Stimulated activated CD8-positive, alpha-beta memory T cell treated with anti-CD3 and anti-CD28 coated beads, Interleukin-7, amount 100 ng/mL, for 4 hours (primary cell): ENCODE measurements around the gene PAGE2.
A peak's percentile ranks its signal among the peaks of the same experiment; 100 is the strongest.
"Not testable (repeated sequence)": the region's sequence is repeated elsewhere in the genome, so short reads cannot be mapped to it uniquely, and the experiment has no call there.

Experiments used
- DNase-seq, 2 donors: peaks; one replicate each; pipeline ENCODE4 v3.0.0-alpha.2; 2020; ENCODE audit warnings: low read depth in 2 of 2

PAGE2 gene, protein sequence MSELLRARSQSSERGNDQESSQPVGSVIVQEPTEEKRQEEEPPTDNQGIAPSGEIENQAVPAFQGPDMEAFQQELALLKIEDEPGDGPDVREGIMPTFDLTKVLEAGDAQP

DNA sequence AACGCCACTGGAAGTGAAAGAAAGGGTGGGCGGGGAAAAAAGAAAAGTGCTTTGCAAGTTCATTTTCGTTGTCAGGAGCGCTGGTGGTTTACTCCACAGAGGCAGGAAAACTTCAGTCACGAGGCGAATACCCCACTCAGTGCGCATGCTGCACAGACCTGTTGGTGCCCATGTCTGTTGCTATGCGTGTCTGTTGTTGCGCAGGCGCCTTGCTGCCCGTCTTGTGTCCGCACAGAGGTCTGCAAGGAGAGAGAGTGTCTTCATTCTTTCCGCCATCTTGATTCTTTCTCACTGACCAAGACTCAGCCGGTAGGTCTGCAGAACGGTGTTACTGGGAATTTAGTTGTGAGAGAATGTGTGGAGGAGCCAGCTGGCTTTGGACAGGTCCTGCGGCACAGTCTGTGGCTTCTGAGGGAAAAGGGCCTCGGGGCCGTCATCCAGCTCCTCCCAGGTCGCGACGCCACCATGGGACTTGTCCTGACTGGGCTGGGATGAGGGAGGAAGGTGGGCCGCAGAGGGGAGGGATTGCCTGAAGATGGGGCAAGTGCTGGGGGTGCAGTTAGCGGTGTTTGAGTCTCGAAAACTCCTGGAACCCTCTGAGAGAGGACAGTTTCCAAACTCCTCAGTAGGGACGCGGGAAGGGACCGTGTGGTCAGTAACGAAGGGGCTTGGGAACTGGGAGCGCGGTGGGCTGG is at the start of gene PAGE2:
Gene PAGE2, plus strand, starts transcription at position 224 of the 695 bp plus-strand sequence. CDS start 1,003 bp downstream, outside the sequence.
- no peak for DNase-seq

DNA sequence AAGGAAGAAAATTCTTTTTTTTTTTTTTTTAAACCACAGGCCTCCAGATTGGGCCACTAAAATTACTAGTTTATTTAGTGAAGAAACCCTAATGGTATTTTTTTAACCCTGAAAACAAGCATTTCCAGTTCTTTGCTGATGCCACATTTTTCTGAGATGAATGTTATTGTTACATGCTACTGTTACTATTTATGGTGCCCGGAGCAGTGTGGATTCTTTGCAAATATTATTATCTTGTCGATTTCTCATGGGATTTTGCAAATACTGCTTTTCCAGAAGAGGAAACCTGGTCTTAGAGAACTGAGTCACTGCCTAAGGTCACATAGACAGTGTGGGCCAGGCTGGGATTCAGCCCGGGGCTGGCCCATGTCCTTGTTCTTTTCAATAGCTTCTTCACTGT is 49.3 kb upstream of the PAGE2 start:
- no peak for DNase-seq

DNA sequence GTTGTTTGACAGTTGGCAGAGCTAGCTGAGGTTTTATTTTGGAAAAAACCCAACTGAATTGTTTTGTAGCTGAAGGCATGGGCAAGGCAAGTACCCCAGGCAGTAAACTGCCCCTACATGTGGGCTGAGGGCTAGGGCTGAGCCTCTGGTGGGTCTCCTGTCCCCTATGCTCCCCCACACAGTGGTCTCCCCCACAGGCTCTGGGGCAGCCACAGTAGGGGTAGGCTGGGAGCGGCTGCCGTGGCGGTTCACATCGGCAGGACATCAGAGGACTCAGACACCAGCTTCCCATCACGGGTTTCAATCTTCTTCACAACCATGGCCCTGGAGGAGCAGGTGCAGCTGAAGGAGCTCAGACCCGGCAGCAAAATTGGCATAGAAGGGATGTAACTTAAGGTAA is 47.3 kb upstream of the PAGE2 start:
- no peak for DNase-seq

DNA sequence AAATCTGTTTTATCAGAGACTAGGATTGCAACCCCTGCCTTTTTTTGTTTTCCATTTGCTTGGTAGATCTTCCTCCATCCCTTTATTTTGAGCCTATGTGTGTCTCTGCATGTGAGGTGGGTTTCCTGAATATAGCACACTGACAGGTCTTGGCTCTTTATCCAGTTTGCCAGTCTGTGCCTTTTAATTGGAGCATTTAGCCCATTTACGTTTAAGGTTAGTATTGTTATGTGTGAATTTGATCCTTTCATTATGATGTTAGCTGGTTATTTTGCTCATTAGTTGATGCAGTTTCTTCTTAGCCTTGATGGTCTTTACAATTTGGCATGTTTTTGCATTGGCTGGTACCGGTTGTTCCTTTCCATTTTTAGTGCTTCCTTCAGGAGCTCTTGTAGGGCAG is 38.2 kb upstream of the PAGE2 start:
- not testable (repeated sequence) for DNase-seq

DNA sequence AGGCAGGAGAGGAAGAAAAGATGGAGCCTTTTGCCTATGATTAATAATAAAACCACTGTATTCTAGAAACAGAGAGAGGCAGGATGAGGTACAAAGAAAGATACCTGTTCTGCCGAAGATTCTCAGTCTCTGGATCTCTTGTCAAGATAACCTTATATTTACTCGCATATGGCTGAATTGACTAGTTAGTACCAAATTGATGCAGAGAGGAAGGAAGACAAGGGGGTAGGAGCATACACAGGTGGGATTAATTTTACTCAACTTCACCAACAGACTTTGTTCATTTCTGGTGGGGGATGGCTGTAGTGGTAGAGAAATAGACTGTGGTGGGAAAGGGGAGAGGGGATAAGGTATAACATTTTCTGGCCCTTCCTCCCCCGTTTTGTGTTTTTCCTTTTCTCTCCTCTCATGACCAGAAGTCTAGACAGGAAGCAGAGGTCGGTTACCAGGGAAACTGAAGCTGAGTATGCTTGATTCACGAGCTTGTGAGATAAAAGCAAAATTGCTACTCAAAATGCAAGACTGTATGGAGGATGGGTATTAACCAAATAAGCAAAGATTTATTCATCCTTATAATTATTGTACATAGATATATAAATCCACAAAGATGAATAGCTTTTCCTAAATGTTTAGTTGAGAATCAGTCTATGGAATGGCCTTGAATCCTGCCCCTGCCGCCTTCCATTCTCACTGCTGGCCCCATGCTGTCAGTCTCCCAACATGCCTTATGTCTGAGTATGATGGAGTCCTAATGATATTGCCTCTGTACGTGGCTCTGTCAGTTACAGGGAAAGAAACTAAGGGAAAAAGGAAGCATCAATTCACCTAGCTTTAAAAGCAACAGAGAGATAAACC is 31.8 kb upstream of the PAGE2 start:
- DNase-seq = peak in 1 of 2 donors; percentile 13

DNA sequence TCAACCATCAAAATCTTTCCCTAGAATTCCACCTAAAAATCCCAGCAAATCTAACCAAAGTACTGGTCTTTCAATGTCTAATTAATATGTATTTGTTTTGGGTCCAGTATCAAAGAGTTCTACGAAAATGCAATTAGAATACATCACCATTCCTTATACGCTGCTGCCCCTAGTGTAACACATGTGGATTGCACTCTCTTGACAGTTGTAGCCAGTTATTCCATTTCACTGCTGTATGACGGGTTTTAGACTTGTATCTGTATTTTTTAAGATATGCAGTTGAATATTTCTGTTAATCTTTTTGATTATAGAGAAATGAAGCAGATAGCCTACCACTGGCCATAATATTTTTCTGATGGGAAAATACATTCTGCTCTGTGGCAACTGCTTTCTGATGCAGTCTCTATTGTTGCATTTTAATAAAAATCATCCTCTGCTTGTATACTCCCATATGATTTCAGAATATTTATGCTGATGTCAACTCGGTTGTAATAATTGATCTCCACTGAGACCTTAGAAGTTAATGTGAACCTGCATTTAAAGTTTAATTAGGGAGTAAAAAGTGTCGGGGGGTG is 31.1 kb upstream of the PAGE2 start:
- DNase-seq = peak in 1 of 2 donors; percentile 5

DNA sequence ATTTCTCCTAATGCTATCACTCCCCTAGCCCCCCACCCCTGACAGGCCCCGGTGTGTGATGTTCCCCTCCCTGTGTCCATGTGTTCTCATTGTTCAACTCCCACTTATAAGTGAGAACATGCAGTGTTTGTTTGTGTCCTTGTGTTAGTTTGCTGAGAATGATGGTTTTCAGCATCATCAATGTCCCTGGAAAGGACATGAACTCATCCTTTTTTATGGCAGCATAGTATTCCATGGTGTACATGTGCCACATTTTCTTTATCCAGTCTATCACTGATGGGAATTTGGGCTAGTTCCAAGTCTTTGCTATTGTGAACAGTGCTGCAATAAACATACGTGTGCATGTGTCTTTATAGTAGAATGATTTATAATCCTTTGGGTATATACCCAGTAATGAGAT is 21.6 kb upstream of the PAGE2 start:
- DNase-seq = not testable (repeated sequence)

DNA sequence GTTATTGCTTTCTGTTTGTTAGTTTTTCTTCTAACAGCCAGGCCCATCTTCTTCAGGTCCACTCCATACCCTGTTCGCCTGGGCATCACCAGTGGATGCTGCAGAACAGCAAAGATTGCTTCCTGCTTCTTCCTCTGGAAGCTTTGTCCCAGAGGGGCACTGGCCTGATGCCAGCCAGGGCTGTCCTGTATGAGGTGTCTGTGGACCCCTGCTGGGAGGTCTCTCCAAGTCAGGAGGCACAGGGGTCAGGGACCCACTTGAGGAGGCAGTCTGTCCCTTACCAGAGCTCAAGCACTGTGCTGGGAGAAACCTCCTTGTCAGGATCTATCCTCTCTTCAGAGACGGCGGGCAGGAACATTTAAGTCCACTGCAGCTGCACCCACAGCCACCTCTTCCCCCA is 16.5 kb upstream of the PAGE2 start:
- DNase-seq = no peak

DNA sequence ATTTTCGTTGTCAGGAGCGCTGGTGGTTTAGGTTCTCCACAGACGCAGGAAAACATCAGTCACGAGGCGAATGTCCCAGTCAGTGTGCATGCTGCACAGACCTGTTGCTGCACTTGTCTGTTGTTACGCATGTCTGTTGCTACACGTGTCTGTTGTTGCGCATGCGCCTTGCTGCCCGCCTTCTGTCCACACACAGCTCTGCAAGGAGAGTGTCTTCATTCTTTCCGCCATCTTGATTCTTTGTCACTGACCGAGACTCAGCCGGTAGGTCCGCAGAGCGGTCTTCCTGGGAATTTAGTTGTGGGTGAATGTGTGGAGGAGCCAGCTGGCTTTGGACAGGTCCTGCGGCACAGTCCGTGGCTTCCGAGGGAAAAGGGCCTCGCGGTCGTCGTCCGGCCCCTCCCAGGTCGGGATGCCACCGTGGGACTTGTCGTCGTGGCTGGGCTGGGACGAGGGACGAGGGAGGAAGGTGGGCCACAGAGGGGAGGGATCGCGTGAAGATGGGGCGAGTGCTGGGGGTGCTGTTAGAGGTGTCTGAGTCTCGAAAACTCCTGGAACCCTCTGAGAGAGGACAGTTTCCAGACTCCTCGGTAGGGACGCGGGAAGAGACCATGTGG is 13.9 kb upstream of the PAGE2 start, which contains the start of gene PAGE2B:
Gene PAGE2B, plus strand, starts transcription at position 180 of the 617 bp plus-strand sequence. CDS start 1,012 bp downstream, outside the sequence.
- no peak for DNase-seq

DNA sequence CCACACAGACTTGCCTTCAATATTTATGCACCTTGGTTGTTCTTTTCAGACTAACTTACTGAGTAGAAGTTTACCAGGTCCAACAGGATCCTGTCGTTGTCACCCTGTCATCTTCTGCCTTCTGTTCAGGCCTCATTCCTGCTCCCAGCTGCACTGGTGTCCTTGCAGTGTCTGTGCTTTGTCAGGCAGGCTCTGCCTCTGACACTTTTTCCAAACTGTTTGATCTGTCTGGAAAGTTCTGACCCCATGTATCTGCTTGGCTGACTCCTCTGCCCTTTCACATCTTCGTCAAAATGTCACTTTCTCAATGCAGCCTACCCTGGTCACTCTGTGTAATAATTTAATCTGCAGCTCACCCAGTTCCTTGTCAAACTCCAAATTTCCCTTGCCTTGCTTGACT is 9.9 kb downstream of the PAGE2 start:
- no peak for DNase-seq

DNA sequence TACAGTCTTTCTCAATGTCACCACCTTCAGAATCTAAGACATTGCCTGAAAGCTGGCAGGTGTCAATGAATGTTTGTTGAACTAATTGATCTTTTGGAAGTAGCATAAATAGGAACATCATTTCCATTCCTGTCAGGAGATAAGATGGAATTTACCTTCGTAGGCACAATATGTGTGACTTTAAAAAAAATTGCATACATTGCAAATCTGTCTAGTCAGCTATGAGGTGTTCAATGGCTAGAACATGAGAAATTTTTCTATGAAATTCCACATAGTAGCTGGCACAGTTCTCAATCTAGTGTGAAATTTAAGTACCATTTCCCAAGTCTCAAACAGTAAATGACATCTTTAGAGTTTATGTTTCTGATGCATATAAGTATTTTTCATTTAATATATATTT is 10.3 kb downstream of the PAGE2 start:
- no peak for DNase-seq

DNA sequence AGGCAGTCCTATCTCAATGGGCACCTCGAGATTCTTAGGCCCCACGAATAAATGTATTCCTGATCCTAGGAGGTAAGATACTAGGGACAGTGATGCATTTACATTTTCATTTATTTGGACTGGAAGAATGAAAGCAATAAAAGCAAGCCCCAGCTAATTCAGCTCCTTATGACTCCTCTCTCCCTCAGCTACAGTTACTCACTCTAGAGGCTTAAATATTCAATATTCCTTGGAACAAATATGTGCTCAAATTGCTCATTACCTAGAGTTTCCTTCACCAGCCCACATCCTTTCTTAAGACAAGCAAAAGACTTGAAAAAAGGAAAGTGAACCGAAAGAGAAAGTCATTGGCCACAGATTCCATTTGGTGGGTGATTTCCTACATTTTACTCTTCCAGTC is 13.9 kb downstream of the PAGE2 start:
- no peak for DNase-seq

DNA sequence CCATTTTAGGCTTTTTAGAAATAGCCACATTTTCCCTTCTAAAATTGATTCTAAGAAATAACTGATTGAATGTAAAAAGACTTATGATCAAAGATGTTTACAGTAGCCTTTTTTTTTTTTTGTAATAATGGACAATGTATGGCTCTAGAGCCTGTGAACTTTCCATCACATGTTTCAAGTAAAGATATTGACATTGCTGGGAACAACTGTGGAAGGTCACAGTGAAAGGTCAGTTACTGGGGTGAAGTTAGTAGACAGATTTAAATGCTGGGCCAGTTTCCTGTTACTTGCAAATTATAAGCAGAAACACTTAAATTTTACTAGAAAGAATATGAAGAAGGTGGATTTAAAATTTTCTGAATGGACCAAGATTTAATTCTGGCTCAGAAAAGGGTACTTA is 18.4 kb downstream of the PAGE2 start:
- no peak for DNase-seq

DNA sequence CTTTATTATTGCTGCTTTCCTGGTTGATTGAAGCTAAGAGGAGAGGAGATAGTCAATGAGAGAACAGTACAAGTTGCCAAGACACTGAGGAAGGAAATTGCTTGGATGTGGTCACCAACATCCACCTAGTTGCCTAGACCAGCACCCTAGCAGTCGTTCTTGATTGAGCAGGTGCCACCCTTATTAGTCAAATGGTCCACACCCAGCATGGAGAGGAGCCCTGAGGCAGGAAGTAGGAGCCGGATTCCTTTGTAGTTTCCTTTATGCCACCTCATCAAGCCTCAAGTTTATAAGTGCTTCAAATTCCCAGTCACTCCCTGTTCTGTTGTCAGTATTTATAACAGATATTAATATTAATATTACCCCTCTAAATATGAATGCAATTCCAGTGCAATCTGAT is 19.1 kb downstream of the PAGE2 start:
- DNase-seq = no peak

DNA sequence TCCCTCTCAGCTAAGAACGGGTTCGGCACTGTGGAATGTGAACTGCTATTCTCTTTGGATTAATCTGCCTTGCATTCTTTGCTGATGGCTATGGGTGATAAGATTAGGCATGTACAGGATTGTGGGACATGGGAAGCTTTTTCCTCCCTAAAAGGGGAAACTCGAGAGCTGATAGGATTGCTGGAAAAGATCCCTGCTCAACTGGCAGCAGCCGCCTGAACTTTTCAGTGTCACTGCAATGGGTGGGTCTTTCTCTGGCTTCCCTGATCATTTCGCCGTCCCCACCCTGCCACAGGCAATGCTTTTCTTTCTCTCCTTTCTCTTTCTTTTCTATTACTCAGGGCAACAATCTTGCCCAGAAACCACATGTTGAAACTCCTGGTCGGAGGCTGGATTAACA is 20.5 kb downstream of the PAGE2 start:
- DNase-seq = no peak

DNA sequence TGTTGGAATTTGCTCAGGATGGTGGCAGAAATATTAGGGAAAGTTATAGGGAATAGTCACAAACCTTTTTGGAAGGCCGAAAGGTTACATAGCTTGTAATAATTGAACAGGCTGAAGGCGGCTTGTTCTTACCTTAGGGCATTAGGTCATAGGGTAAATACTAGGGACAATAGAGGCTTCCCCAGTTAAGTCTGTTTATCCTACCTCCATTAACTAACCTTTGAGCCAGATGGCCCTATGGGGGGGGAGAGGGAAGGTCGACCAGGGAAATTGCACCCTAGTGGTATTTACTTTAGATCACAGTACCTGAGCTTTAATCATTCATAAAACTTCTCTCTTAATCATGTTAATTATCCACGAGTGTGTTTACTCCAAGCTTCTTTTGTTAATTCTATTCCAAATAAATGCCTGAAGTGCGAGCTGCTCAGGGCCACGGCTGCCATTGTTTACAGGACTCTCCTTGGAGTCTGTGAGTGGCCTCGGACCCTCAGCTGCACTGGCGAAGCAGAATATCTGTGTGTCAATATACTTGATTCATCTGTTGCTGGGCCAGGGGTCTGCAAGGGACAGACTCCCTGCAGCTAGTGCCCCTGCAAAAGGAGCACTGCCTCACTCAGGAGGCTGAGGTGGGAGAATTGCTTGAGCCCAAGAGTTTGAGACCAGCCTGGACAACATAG is 22.9 kb downstream of the PAGE2 start:
- DNase-seq = no peak

DNA sequence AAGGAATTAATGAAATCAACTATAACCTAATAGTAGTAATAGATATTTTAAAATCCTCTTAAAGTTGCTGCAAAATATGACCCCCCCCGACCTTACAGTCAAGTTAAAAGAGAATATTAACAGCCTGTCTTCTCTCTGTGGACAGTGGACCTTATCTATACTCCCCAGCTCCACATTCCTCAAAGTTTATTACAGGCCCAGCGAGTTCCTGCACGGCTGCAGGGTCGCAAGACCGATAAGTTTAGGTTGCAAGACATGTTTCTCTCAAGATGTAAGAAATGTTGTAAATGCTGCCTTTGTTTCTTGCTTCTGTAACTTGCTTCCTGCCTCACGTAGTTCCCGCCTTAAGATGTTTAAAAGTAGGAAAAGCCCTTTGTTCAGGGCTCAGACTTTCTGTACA is 27.8 kb downstream of the PAGE2 start:
- DNase-seq = not testable (repeated sequence)

DNA sequence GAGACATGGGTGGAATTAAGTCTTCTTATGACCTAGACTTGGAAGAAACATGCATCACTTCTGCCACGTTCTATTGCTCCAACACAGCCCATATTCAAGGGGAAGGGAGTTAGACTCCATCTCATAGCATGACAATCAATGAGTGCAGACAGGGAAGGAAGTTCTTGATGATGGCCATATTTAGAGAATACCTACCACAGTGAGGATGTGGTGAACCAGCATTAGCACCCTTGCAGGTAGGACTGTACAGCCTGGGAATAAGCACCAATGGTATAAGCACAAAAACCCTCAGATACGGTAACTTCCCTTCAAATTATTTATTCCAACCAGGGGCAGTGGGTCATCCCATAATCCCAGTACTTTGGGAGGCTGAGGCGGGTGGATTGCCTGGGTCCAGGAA is 29.8 kb downstream of the PAGE2 start:
- no peak for DNase-seq

DNA sequence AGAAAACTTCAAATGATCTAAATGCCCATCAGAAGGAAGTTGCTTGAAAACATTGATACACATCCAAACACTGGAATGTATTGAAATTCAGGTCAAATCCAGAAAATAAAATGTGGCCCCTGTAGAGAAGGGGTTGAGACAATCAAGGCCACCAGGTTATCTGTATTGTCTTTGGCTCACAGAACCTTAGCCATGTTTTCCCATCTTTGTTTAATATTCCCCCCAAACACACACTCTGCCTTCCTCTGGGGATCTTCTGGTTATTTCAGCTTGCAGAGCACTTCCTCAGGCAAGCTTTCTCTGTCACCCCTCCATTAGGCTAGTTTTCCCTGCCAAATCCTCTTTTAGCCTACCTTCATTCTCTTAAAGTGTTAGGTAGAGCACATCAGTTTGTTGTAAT is 30.5 kb downstream of the PAGE2 start:
- no peak for DNase-seq

DNA sequence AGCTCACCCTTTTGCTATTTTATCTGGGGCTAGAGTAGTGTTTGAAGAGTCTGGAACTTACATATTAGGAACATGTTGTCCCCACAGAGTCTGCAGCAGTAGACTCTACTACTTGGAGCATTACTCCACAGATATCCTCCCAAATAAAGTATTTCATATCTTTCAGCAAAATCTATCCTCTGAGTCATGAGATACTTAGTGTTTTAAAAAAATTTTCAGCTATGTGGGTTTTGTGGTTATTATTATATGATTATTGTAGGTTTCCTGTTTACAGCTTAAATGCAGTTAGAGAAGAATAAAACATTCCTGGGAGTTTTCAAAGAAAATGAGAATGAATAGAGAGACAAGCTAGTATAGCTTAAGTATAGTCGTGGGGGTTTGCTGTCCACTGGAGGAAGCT is 30.9 kb downstream of the PAGE2 start:
- no peak for DNase-seq

DNA sequence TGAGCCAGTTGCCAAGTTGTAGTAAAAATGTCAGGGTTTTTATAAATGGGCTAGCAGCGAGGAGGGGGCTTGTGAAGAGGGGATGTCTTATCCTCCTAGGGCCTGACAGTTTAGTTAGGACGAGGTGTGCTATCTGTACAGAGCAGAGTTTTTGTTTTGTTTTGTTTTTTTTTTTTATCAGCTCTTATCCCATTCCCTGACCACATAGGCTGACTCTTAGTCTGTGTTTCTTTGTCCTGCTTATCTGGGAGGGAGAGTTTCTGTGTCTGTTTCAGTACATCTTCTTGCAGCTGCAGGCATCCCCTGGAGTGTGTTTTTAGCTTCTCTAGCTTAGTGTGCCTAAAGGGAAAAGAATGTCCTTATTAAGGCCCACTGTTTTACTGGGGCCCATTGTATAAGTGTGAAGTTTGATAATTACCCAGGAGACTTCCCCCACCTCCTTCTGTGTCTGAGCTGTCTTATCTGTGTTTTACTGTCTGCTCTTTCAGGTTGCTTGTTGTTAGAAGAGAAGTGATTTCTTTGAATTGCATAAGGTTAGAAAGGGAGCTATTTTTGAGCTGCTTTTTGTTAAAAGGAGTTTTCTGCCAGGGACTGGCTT is 32.0 kb downstream of the PAGE2 start:
- DNase-seq = no peak
